Articular chondrocyte of knee joint (primary cell): ENCODE data around the gene ZNF543. TPM values are rescaled to one million over a fixed set of nuclear protein-coding genes. Genes with fewer than 3 reads are reported as not detected.

Experiments
- total RNA-seq: library from RNA; depleted of rRNA; stranded (reverse); fragments of >200 nt; gene quantifications from 2 replicates; pipeline ENCODE4 v1.2.3, GENCODE V29; 2012

The ZNF543 gene
- 8.6 and 12.4 TPM in 2 replicates for total RNA-seq

GRCh38 chr19:57320180-57321084 is at the start of gene ZNF543:
Gene ZNF543 (plus strand): TSS chr19:57320472. CDS start chr19:57320854, 382 bp downstream.

GRCh38 chr19:57280165-57280961 is 39.9 kb upstream of the ZNF543 start, which contains the start of gene ZNF460:
Gene ZNF460 (plus strand): TSS chr19:57280485. CDS start chr19:57280807, 322 bp downstream.

DNA sequence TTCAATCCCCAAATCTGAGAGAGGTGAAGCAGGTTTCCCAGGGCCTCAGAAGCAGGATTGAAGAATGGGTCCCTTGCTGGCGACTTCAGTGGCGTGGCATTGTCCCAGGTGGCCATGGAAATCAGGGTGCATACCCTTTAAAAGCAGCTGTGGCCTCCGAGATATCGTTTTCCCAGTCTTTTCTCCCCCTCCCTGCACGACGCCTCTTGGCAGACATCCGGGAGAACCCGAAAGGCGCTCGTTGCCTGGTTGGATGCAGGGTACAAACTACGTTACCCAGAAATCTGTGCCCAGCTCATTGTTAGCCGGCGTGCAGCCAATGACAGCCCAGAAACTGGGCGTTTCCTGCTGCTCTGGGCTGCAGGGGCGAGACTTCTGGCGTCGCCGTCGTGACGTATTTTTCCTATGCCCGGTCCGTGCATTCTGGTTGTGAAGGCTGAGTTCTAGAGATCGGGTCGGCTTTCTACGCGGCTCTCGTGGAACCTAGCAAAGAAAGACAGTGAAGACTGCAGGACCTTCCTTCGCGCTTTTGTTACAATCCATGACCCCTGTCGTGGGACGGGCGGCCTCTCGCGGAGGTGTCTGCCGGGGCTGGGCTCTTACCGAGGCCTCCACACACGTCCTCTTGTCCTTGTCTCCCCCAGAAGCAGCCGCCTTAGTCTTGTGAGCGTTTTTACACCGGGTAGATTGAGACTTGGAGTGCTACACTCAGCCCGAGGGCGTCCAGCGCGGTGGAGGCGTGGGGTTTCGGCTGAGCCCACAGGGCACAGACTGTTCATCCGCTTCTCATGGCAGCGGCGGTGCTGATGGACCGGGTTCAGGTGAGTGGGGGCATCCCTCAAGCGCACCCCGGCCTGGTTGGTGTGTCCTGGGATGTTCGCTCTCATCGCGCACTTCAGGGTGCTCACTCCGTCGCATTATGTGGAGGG is 30.9 kb downstream of the ZNF543 start, which contains the start of gene ZNF304:
ZNF304 (plus strand) TSS at position 395 of the 929 bp plus-strand sequence; CDS start at position 789, 394 bp downstream.

GRCh38 chr19:57362997-57363687 is 42.9 kb downstream of the ZNF543 start, which contains the start of the genes TRAPPC2B and ZNF547:
Gene TRAPPC2B (plus strand): TSS chr19:57363551. CDS start chr19:57364834, 1,283 bp downstream.
Gene ZNF547 (plus strand): TSS chr19:57363551. CDS start chr19:57368556, 5,005 bp downstream.

Other genes starting within 250 kb of the ZNF543 start
- not detected in 2 replicates for gene USP29, start 200.5 kb upstream of the ZNF543 start, total RNA-seq
- gene ZIM3, start 175.3 kb upstream of the ZNF543 start, total RNA-seq: not detected in 2 replicates
- gene DUXA, start 153.0 kb upstream of the ZNF543 start, total RNA-seq: not detected in 2 replicates
- gene ZNF264, start 129.0 kb upstream of the ZNF543 start, total RNA-seq: 19.9 and 29.1 TPM in 2 replicates
- 0.26 and 0.32 TPM in 2 replicates for gene AURKC, start 89.4 kb upstream of the ZNF543 start, total RNA-seq
- gene ZNF805, start 79.8 kb upstream of the ZNF543 start, total RNA-seq: 24.6 and 26.7 TPM in 2 replicates
- 69.6 and 86.0 TPM in 2 replicates for gene ZNF460, start 40.0 kb upstream of the ZNF543 start, total RNA-seq
- 9.1 and 12.9 TPM in 2 replicates for gene ZNF304, start 30.8 kb downstream of the ZNF543 start, total RNA-seq
- 8.0 and 12.9 TPM in 2 replicates for gene TRAPPC2B, start 43.1 kb downstream of the ZNF543 start, total RNA-seq
- gene ZNF547, start 43.1 kb downstream of the ZNF543 start, total RNA-seq: 3.5 and 4.6 TPM in 2 replicates
- 20.9 and 23.2 TPM in 2 replicates for gene ZNF548, start 69.4 kb downstream of the ZNF543 start, total RNA-seq
- gene ZNF17, start 90.7 kb downstream of the ZNF543 start, total RNA-seq: 13.5 and 15.5 TPM in 2 replicates
- gene ZNF749, start 114.9 kb downstream of the ZNF543 start, total RNA-seq: 6.8 and 7.0 TPM in 2 replicates
- gene VN1R1, start 136.7 kb downstream of the ZNF543 start, total RNA-seq: 1.0 and 1.4 TPM in 2 replicates
- gene ZNF772, start 157.1 kb downstream of the ZNF543 start, total RNA-seq: 18.8 and 21.6 TPM in 2 replicates
- 12.9 and 18.1 TPM in 2 replicates for gene ZNF419, start 167.3 kb downstream of the ZNF543 start, total RNA-seq
- 16.7 and 20.9 TPM in 2 replicates for gene ZNF773, start 179.5 kb downstream of the ZNF543 start, total RNA-seq
- 6.4 and 7.8 TPM in 2 replicates for gene ZNF549, start 206.9 kb downstream of the ZNF543 start, total RNA-seq
- gene ZNF550, start 239.4 kb downstream of the ZNF543 start, total RNA-seq: 5.7 and 6.9 TPM in 2 replicates